T-helper 2 cell treated with Interferon-gamma antibody and Interleukin-4, amounts not matched to agents 5 μg/mL and 100 μg/mL, for 36 hours (primary cell): ENCODE measurements around the gene NUDT8.
A peak's percentile ranks its signal among the peaks of the same experiment; 100 is the strongest.
"Not testable (repeated sequence)": the region's sequence is repeated elsewhere in the genome, so short reads cannot be mapped to it uniquely, and the experiment has no call there.

Experiments used
- DNase-seq: peaks from one replicate; pipeline ENCODE4 v3.0.0; 2021; ENCODE audit warnings: low spot score
- H3K27ac Mint-ChIP-seq: one replicate; pipeline ENCODE4 v1.8.0; 2021; ENCODE audit warnings: mild to moderate bottlenecking, mixed read lengths
- H3K27me3 Mint-ChIP-seq: one replicate; pipeline ENCODE4 v1.8.0; 2021; ENCODE audit warnings: low read depth, mixed read lengths
- H3K36me3 Mint-ChIP-seq: one replicate; pipeline ENCODE4 v1.8.0; 2021; ENCODE audit warnings: low read depth, mixed read lengths
- H3K4me1 Mint-ChIP-seq: one replicate; pipeline ENCODE4 v1.8.0; 2021; ENCODE audit warnings: low read depth, mixed read lengths
- H3K4me3 Mint-ChIP-seq: one replicate; pipeline ENCODE4 v1.8.0; 2022; ENCODE audit warnings: mild to moderate bottlenecking, moderate library complexity, mixed read lengths
- H3K9me3 Mint-ChIP-seq: one replicate; pipeline ENCODE4 v1.8.0; 2021; ENCODE audit warnings: mixed read lengths

The NUDT8 gene

DNA sequence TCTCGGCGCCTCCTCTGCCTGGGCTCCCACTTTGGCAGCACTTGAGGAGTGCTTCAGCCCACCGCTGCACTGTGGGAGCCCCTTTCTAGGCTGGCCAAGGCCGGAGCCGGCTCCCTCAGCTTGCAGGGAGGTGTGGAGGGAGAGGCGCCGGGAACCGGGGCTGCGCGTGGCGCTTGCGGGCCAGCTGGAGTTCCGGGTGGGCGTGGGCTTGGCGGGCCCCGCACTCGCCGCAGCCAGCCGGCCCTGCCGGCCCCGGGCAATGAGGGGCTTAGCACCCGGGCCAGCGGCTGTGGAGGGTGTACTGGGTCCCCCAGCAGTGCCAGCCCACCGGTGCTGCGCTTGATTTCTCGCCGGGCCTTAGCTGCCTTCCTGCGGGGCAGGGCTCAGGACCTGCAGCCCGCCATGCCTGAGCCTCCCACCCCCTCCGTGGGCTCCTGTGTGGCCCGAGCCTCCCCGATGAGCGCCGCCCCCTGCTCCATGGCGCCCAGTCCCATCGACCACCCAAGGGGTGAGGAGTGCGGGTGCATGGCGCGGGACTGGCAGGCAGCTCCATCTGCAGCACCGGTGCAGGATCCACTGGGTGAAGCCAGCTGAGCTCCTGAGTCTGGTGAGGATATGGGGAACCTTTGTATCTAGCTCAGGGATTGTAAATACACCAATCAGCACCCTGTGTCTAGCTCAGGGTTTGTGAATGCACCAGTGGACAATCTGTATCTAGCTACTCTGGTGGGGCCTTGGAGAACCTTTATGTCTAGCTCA lies 10.7 kb downstream of the NUDT8 start:
- H3K4me3 Mint-ChIP-seq, H3K27ac Mint-ChIP-seq, H3K36me3 Mint-ChIP-seq, H3K27me3 Mint-ChIP-seq, DNase-seq, H3K9me3 Mint-ChIP-seq: not testable (repeated sequence)
- H3K4me1 Mint-ChIP-seq: peaks cover 21% of the 10 kb centered on the region

DNA sequence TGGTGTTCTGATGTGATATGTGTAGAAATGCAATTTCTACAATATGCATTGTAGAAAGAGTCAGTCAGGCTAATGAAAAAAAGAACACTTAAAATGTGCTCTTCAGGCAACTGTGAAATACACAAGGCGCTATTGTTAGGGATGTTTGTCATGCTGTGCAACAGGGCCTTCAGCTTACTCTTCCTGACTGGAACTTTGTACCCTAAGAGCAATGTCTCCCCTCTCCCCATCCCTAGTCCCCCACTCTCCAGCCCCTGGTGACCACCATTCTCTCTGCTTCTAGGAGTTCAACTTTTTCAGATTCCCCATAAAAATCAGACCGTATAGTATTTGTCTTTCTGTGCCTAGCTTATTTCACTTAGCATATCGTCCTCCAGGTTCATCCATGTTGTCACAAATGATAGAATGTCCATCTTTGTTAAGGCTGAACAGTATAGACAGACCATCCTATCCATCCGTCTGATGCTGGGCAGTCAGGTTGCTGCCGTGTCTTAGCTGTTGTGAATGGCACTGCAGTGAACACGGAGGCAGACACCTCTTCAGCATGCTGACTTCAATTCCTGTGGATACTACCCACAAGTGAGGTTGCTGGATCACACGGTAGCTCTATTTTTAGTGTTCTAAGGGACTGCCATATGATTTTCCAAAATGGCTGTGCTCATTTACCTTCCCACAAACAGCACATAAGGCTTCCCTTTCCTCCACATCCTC lies 12.3 kb downstream of the NUDT8 start:
- DNase-seq: no peak
- H3K9me3 Mint-ChIP-seq: no peaks in the 10 kb centered on the region
- H3K4me1 Mint-ChIP-seq: peaks cover 32% of the 10 kb centered on the region
- peaks cover 3% of the 10 kb centered on the region for H3K27me3 Mint-ChIP-seq
- H3K27ac Mint-ChIP-seq: peak overlapping the region; percentile 31
- H3K36me3 Mint-ChIP-seq: peaks cover 10% of the 10 kb centered on the region
- H3K4me3 Mint-ChIP-seq: no peak overlapping the region

DNA sequence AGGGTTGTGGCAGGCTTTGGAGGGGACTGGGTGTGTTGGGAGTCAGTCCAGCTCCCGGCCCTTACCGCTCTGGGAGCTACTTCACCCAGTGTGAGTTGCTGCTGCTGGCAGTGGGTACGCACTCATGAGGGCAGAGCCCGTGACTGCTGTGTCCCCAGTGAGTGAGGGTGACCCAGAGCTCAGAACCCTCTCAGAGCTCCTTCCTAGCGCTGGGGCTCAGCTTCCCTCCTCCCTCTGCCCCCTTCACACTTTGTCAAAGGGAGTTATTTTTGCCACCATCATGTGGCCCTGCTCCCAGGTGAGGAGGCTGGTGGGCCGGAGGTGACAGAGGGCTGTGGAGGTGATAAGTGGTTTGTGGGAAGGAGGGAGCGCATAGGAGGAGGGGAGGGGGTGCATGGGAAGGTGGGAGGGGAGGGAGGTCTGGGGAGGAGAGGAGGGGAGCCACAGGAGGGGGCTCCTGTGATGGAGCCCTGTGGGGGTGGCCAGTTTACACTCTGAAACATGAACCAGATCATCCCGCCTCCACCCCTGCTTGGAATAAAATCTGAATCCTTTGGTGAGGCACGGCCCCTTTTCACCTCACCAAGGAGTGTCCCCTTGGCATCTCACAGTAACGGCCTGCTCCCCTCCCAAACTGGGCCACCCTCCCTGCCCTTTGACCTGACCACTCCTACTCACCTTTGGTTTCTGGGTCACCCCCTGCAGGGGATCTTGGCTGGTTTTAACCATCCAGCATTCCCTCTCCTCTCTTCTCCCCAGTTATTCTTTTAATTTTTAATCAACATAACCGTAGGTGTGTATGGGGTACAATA lies 13.1 kb downstream of the NUDT8 start:
- Mint-ChIP-seq H3K4me1 (peaks cover 32% of the 10 kb centered on the region), H3K9me3 (no peaks in the 10 kb centered on the region), H3K27ac (peak overlapping the region; percentile 31), H3K27me3 (peaks cover 3% of the 10 kb centered on the region), H3K4me3 (no peak overlapping the region), H3K36me3 (peaks cover 14% of the 10 kb centered on the region)
- DNase-seq: no peak

DNA sequence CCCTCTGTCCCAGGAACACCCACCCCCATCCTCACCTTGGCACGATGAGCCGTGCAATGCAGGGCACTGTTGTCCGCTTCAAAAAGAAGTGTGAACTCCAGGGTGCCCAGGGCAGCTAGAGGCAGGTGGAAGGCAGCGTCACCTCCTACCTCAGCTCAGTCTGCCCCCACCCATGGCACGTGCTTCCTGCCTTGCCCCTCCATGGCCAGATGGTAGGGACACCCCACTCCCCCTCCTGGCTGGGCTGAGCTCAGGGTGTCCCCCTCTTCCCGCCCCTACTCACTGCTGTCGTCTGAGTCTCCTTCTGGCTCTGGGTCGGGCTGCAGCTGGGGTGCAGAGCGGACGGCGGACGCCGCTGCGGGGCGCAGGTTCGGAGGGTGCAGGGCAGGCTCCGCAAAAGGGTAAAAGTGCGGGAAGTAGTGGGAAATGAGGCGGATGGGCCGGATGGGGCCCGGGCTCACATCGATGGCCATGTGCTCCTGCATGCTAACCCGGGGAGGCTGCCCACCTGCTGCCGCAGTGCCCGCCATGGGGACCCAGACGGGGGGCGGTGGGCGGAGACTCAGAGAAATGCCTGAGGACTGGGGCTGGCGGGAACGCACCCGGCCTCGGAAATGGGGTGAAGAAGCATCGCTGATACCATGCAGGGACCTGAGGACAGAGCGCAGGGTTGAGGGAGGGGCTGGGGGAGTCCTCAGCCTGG lies 13.9 kb downstream of the NUDT8 start:
- Mint-ChIP-seq H3K4me3 (no peak overlapping the region), H3K4me1 (peaks cover 32% of the 10 kb centered on the region), H3K27me3 (peaks cover 3% of the 10 kb centered on the region), H3K9me3 (no peaks in the 10 kb centered on the region), H3K36me3 (peaks cover 18% of the 10 kb centered on the region), H3K27ac (no peak overlapping the region)
- DNase-seq: no peak

DNA sequence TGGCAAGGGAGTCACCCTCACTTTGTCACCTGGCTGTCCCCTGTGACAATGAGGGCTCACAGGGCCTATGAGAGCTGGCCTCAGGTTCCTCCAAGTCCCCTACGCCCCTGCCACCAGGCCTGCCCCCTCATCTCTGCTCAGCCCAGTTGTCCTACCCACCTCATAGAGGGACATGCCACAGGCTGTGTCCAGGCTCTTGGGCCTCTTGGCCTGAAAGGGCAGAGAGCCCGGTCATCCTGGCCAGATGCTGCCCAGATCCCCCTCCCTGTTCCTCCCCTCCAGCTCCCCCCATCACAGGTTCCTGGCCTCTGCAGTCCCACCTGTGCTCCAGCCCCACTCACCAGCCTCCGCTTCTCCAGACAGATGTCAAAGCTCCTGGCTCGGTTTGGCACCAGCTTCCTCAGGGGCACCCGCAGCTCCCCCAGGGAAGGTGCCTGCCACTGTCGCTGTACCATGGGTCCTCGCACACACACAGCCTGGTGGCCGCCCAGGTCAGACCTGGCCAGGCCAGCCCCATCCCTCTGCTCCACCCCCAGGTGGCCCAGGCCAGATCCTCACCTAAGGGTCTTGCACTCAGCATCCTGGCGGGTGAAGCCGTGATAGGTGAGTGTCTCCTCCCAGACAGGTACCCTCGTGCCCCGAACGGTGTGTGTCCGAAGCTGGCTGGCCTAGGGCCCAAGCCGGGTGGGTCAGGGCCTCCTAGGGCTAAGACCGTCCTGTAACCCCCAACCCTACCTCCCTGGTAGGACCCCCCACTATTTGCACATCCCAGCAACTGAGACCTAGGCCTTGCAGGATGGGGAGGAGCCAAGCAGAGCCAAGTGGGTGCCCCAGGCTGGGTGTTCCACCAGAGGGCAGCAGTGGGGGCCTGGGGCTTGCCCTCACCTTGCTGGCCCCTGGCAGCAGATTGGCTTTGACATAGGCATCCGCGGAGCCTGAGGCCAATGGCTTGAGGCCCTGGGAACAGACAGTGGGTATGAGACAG lies 14.7 kb downstream of the NUDT8 start:
- Mint-ChIP-seq H3K27me3 (peaks cover 3% of the 10 kb centered on the region), H3K27ac (peak overlapping the region; percentile 98), H3K9me3 (no peaks in the 10 kb centered on the region), H3K4me1 (peaks cover 32% of the 10 kb centered on the region), H3K4me3 (peak overlapping the region; percentile 83), H3K36me3 (peaks cover 23% of the 10 kb centered on the region)
- peak; percentile 52 for DNase-seq

DNA sequence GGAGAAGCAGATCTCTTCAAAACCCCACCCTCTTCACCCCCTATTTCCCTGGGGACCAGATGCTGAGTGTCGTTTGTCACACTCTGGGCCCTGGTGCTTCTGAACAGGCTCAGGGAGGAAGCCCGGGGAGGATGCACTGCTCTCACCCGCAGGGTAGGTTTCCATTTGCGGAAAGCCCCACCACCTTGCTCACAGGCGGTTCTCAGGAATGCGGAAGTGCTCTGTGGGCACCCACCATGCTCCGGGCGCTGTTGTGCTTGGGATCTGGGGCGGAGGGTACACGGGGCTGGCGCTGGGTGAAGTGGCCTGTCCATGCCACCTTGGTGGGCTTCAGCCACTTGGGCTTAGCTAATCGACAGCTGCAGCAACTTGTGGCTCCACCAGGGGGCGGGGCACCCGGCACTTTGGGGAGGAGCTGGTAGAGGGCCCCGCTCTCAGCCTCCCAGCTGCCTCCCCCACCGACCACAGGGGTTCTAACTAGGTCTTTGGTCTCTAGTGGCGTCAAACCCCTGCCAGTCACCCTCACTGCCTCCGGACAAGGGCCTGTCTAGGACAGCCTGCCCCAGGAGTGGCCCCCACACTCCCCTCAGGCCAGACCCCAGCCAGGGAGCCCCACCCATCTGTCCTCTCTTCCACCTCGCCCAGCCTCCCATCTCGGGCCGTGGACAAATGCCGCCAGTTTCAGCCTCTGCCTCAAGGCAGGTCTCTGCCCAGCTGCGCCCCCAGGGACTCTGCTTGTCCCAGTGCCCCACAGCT lies 15.6 kb downstream of the NUDT8 start:
- DNase-seq: peak; percentile 82

DNA sequence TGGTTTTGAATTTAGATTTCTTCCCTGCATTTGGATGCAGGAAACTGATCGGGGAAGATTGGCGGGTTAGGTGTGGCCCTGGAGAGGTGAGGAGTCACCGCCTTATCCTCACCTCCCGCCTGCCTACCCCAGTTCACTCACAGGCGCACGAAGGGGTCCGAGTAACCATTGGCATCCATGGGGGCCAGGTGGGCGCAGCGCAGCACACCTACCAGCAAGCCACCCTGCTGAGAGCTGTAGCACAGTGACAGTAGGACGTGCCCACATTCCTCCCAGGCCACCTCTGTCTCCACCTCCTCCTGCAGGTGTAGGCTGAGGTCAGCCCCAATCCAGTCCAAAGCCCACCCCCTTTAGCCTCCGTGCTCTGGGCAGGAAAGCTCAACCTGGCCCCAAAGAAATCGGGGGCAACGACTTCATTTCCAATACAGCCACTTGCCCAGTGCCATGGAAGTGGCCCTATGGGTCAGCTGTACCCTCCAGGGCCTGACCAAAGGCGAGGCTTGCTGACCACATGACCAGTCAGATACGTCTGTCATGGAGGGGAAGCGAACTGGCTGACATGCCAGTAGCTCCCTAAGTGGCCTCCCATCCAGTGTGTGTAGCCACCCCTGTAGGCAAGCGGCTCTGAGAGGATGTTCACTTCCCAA lies 16.3 kb downstream of the NUDT8 start:
- Mint-ChIP-seq H3K4me1 (peaks cover 29% of the 10 kb centered on the region), H3K27me3 (peaks cover 3% of the 10 kb centered on the region), H3K36me3 (peaks cover 36% of the 10 kb centered on the region), H3K4me3 (peak overlapping the region; percentile 83), H3K9me3 (no peaks in the 10 kb centered on the region), H3K27ac (peak overlapping the region; percentile 98)
- no peak for DNase-seq

More for the DNA sequence above, 15.6 kb downstream of the NUDT8 start:
- peak overlapping the region; percentile 98 for H3K27ac Mint-ChIP-seq
- H3K4me3 Mint-ChIP-seq: peak overlapping the region; percentile 83
- peaks cover 29% of the 10 kb centered on the region for H3K36me3 Mint-ChIP-seq
- H3K27me3 Mint-ChIP-seq: peaks cover 3% of the 10 kb centered on the region
- no peaks in the 10 kb centered on the region for H3K9me3 Mint-ChIP-seq
- H3K4me1 Mint-ChIP-seq: peaks cover 28% of the 10 kb centered on the region

DNA sequence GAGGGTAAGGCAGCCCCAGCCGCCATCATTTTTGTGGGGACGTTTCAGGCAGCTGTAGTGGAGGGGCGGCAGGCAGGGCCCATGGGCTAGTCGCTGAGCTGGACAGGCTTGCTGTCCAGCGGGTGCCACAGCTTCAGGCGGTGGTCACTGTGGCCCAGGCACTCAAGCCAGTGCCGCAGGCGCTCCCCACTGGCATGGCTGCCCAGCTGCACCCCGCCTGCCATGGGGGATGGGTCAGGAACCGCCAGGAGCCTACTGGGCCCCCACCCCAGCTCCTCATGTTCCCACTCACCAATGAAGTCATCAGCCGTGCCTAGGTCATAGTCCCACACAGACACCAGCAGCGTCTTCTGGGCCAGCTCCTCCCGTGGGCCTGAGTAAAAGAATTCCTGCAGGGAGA lies 17.0 kb downstream of the NUDT8 start:
- peaks cover 36% of the 10 kb centered on the region for H3K36me3 Mint-ChIP-seq

DNA sequence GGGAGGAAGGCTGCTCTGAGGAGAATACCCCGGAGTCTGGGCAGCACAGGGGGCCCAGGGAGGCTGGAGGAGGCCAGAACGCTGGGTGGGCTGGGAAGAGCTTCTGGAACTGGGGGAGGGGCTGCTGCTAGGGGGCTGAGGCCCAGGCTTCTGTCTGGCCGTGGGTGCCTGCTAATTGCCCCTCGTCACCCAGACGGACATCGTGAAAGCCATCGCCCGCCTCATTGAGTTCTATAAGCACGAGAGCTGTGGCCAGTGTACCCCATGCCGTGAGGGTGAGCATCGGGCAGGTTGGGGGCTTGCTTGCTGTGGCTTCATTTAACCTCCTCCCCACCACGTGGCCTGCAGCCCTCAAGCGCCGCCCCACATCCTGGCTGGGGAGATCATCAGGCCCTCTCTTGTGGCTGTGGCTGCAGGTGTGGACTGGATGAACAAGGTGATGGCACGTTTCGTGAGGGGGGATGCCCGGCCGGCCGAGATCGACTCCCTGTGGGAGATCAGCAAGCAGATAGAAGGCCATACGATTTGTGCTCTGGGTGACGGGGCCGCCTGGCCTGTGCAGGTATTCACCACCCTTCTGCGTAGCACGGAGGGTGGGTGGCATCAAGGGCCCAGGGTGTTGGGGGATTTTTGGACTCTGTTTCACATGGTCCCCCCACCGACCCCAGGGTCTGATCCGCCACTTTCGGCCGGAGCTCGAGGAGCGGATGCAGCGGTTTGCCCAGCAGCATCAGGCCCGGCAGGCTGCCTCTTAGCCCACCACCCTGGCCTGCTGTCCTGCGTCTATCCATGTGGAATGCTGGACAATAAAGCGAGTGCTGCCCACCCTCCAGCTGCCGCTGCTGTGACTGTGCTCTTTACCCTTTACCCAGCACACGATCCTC lies 17.8 kb downstream of the NUDT8 start:
- Mint-ChIP-seq H3K9me3 (no peaks in the 10 kb centered on the region), H3K27ac (peak overlapping the region; percentile 98), H3K27me3 (no peaks in the 10 kb centered on the region), H3K4me1 (peaks cover 27% of the 10 kb centered on the region), H3K36me3 (peaks cover 36% of the 10 kb centered on the region), H3K4me3 (no peak overlapping the region)
- DNase-seq: no peak

More for the DNA sequence above, 17.0 kb downstream of the NUDT8 start:
- Mint-ChIP-seq H3K9me3 (no peaks in the 10 kb centered on the region), H3K27ac (peak overlapping the region; percentile 98), H3K4me1 (peaks cover 27% of the 10 kb centered on the region), H3K27me3 (peaks cover 3% of the 10 kb centered on the region), H3K4me3 (peak overlapping the region; percentile 29)
- no peak for DNase-seq

DNA sequence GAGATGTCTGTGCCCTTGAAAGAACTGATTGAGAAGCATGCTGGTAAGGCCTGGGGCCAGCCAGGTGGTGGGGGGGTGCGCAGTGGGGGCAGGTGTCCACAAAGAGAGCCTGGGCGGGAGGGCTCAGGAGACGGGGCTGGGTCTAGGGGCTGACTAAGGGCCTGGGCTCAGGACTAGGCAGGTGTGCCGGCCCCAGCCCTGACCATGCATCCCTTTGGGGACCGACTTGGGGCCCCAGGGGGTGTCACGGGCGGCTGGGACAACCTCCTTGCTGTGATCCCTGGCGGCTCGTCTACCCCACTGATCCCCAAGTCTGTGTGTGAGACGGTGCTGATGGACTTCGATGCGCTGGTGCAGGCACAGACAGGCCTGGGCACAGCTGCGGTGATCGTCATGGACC lies 18.6 kb downstream of the NUDT8 start:
- Mint-ChIP-seq H3K4me3 (no peak overlapping the region), H3K27ac (no peak overlapping the region), H3K27me3 (no peaks in the 10 kb centered on the region), H3K36me3 (peaks cover 36% of the 10 kb centered on the region), H3K9me3 (no peaks in the 10 kb centered on the region), H3K4me1 (peaks cover 28% of the 10 kb centered on the region)
- no peak for DNase-seq

DNA sequence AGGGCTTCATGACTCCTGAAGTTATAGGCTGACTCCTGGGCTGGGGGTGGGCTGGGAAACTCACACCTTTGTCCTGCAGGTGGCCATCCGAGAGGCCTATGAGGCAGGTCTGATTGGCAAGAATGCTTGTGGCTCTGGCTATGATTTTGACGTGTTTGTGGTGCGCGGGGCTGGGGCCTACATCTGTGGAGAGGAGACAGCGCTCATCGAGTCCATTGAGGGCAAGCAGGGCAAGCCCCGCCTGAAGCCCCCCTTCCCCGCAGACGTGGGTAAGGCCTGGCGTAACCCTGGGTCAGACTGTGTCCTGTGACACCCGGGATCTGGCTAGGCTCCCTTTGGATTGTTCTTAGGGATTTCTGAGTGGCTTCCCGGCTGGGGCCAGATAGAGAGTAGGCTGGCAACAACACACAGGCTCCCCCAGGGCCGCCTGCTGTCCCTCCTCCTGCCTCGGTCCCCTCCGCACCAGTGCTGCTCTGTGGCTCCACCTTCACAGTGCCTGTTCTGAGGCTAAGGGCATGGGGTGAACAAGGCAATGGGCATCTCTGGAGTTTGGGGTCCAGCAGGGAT lies 19.4 kb downstream of the NUDT8 start:
- Mint-ChIP-seq H3K4me1 (peaks cover 31% of the 10 kb centered on the region), H3K36me3 (peaks cover 36% of the 10 kb centered on the region), H3K4me3 (no peak overlapping the region), H3K9me3 (no peaks in the 10 kb centered on the region), H3K27ac (peak overlapping the region; percentile 15), H3K27me3 (no peaks in the 10 kb centered on the region)
- no peak for DNase-seq
